Endothelial cell of umbilical vein (primary cell): ENCODE results near the gene LZIC. TPM values are rescaled to one million over a fixed set of nuclear protein-coding genes. Genes with fewer than 3 reads are reported as not detected.

Experiments used
- BruUV-seq: library from RNA; stranded (reverse); fragments of 400-500 nt; replicated peaks from 2 replicates; lab custom pipeline; 2021; lab: Mats Ljungman, UMichigan
- CTCF ChIA-PET: fragments of 300-600, 350-600 bp; sonication (Branson Sonifier 250); formaldehyde crosslinking; loops from one replicate; lab custom pipeline; 2021; ENCODE audit warnings: antibody characterized with exemption, inconsistent platforms; lab: Charles Lee
- POLR2A ChIA-PET: fragments of 300-600, 350-600 bp; sonication (Branson Sonifier 250); formaldehyde crosslinking; loops from one replicate; lab custom pipeline; 2021; ENCODE audit warnings: antibody characterized with exemption, inconsistent platforms; lab: Charles Lee
- DNase-seq: peaks from one replicate; pipeline ENCODE4 v3.0.0-alpha.2; 2011; ENCODE audit warnings: low read depth, low spot score
- FAIRE-seq: peaks from 2 replicates; lab custom pipeline; 2011; peaks lifted over from hg19 to GRCh38; lab: Jason Lieb, UNC
- H2AFZ ChIP-seq: 2 replicates; pipeline ENCODE4 v1.6.0; 2012; ENCODE audit warnings: low read depth, low read length, control low read depth, inconsistent platforms
- H3K27ac ChIP-seq: 2 replicates; pipeline ENCODE4 v1.5.1; 2011; ENCODE audit warnings: low read depth, mild to moderate bottlenecking, control low read depth, low read length, moderate library complexity; ENCODE audit not compliant: insufficient read depth
- H3K27me3 ChIP-seq, 2 experiments: 2 replicates each; pipeline versions ENCODE4 v1.6.0 to v1.6.1; 2011; ENCODE audit warnings: low read length in 2 of 2, mixed read lengths in 1 of 2; ENCODE audit not compliant: control insufficient read depth in 2 of 2, insufficient read depth in 2 of 2
- H3K36me3 ChIP-seq, 2 experiments: 2 replicates in 1 of 2; 3 replicates in 1 of 2; pipeline ENCODE4 v1.5.1; 2011; ENCODE audit warnings: low read length in 2 of 2, mild to moderate bottlenecking in 1 of 2, moderate library complexity in 1 of 2; ENCODE audit not compliant: control insufficient read depth in 2 of 2, insufficient read depth in 2 of 2; ENCODE audit errors: extremely low read depth in 1 of 2
- H3K4me1 ChIP-seq: 3 replicates; pipeline ENCODE4 v1.5.1; 2011; ENCODE audit warnings: mild to moderate bottlenecking, low read length; ENCODE audit not compliant: control insufficient read depth, insufficient read depth; ENCODE audit errors: extremely low read depth
- H3K4me2 ChIP-seq: 2 replicates; pipeline ENCODE4 v1.6.1; 2011; ENCODE audit warnings: low read length, control low read depth, mixed read lengths; ENCODE audit not compliant: insufficient read depth
- H3K4me3 ChIP-seq, 3 experiments: fragments of 200-600 bp in 1 of 3; sonication (generic), shearing (Covaris generic) in 1 of 3; replicated peaks in 1 of 3; 2 replicates each; pipeline ENCODE4 v1.5.1; 2011 to 2016; ENCODE audit warnings: control low read depth in 3 of 3, low read length in 3 of 3, mild to moderate bottlenecking in 2 of 3, inconsistent platforms in 1 of 3, low read depth in 1 of 3, moderate library complexity in 1 of 3; ENCODE audit not compliant: insufficient read depth in 1 of 3
- H3K79me2 ChIP-seq: 2 replicates; pipeline ENCODE4 v1.6.0; 2012; ENCODE audit warnings: low read length, inconsistent platforms; ENCODE audit not compliant: control insufficient read depth, insufficient read depth
- H3K9ac ChIP-seq: replicated peaks from 2 replicates; pipeline ENCODE3; 2011; ENCODE audit warnings: low read length, control low read depth; ENCODE audit not compliant: insufficient read depth; ENCODE audit errors: extremely low read depth
- H3K9me1 ChIP-seq: replicated peaks from 3 replicates; pipeline ENCODE4 v1.6.0; 2011; ENCODE audit warnings: mild to moderate bottlenecking, low read length; ENCODE audit not compliant: control insufficient read depth, insufficient read depth; ENCODE audit errors: extremely low read depth
- H3K9me3 ChIP-seq: replicated peaks from 2 replicates; pipeline ENCODE4 v1.5.1; 2012; ENCODE audit warnings: low read length, inconsistent platforms; ENCODE audit not compliant: control insufficient read depth, insufficient read depth
- H4K20me1 ChIP-seq: replicated peaks from 2 replicates; pipeline ENCODE3; 2011; ENCODE audit warnings: mild to moderate bottlenecking, low read length; ENCODE audit not compliant: control insufficient read depth, insufficient read depth; ENCODE audit errors: extremely low read depth
- EZH2 ChIP-seq: IDR thresholded peaks from 2 replicates; pipeline ENCODE4 v1.6.1; 2012; ENCODE audit warnings: borderline replicate concordance, low read depth, mild to moderate bottlenecking, moderate library complexity, low read length, inconsistent platforms; ENCODE audit not compliant: severe bottlenecking
- FOS ChIP-seq: IDR thresholded peaks from 2 replicates; pipeline ENCODE4 v1.6.1; 2011; ENCODE audit warnings: mild to moderate bottlenecking, low read length, moderate library complexity, borderline replicate concordance; ENCODE audit not compliant: insufficient read depth
- GATA2 ChIP-seq: IDR thresholded peaks from 2 replicates; pipeline ENCODE4 v1.7.0; 2011; ENCODE audit warnings: low read depth, mild to moderate bottlenecking, moderate library complexity, mixed read lengths, low read length; ENCODE audit not compliant: insufficient read length, insufficient read depth
- JUN ChIP-seq: IDR thresholded peaks from 2 replicates; pipeline ENCODE4 v1.6.1; 2011; ENCODE audit warnings: borderline replicate concordance, low read depth; ENCODE audit not compliant: insufficient read length, insufficient read depth
- MYC ChIP-seq: IDR thresholded peaks from one replicate; pipeline ENCODE4 v1.6.1; 2011; ENCODE audit warnings: mild to moderate bottlenecking, low read depth, low read length
- POLR2A ChIP-seq: IDR thresholded peaks from 2 replicates; pipeline ENCODE4 v1.6.1; 2012; ENCODE audit warnings: low read depth, mild to moderate bottlenecking, control low read depth, low read length
- POLR2AphosphoS5 ChIP-seq: IDR thresholded peaks from 2 replicates; pipeline ENCODE4 v1.6.1; 2012; ENCODE audit warnings: low read depth, mild to moderate bottlenecking, control low read depth, low read length, moderate library complexity; ENCODE audit not compliant: insufficient read depth
- dilution Hi-C: fragments of 300-500 bp; cut with MboI; formaldehyde crosslinking; loops from one replicate; pipeline ENCODE4 v1.15.0; 2019; ENCODE audit warnings: low sequenced_read_pairs; ENCODE audit not compliant: extremely low pct_ligation_motif_present
- intact Hi-C: fragments of 100-400 bp; cut with micrococcal nuclease; formaldehyde crosslinking; loops from one replicate; pipeline ENCODE4 v1.10.0; 2022
- polyA plus RNA-seq, 4 experiments: library from polyadenylated mRNA; depleted of rRNA in 3 of 4; stranded (reverse) in 3 of 4; unstranded in 1 of 4; fragments of >200 nt; gene quantifications; 2 replicates each; pipeline versions ENCODE4 v1.2.1 to v1.2.3, GENCODE V29; 2011 to 2012; ENCODE audit warnings: missing spikeins in 1 of 4
- total RNA-seq: library from RNA; stranded (reverse); gene quantifications from 2 replicates; pipeline ENCODE4 v1.2.3, GENCODE V29; 2021
- TF ChIP-seq, protein P1 (sequence below): IDR thresholded peaks from 2 replicates; pipeline ENCODE4 v1.6.1; 2011; ENCODE audit not compliant: insufficient read depth, insufficient read length
- TF ChIP-seq, protein P2 (sequence below), 2 donors: IDR thresholded peaks; 1 replicate in 1 of 2; 2 replicates in 1 of 2; pipeline ENCODE4 v1.5.1; 2011; ENCODE audit warnings: low read length in 2 of 2, mild to moderate bottlenecking in 2 of 2, moderate library complexity in 2 of 2, control low read depth in 1 of 2, inconsistent platforms in 1 of 2, low read depth in 1 of 2; ENCODE audit not compliant: insufficient read depth in 1 of 2; ENCODE audit errors: extremely low read depth in 1 of 2

The LZIC gene
- total and polyA plus RNA-seq, 2 donors (not counting 3 experiments of a cell fraction or from before 2014, with no cell fraction given): 3.7 to 23.4 TPM

DNA sequence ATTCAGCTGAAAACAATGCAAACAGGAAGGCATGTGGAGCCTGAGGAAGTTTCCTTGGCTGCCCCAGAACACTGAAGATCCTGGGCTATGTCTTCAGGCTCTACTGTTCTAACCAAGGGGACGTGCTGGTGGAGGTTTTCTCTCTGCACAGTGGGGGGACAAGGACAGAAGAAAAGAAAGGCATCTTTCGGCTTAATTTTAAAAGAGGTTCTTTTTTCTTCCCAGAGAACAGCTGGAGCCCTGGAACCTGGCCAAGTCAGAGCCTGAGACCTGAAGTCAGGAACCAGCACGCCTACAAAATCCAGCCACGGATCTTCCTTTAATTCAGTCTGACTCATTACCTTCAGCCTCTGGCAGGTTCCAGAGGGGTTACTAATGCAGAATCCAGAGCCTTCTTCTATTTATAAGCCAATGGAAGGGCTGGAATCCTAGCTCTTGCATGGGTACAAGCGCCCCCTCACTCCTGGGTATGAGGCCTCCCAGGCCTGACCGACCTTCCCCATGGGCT lies 52.9 kb downstream of the LZIC start:
- H3K27me3 ChIP-seq: no peaks in the 10 kb centered on the region
- no TSS peak for BruUV-seq
- H3K4me2 ChIP-seq: peak overlapping the region; percentile 34
- CTCF ChIA-PET: interaction anchor here (1.3 to 4.8 kb wide), 6 partner anchors 10 to 60 kb away, joined by 4 to 29 read pairs (median 8); partner anchors contain the start of genes CTNNBIP1, LZIC and NMNAT1
- H3K9me1 ChIP-seq: no peaks in the 10 kb centered on the region
- no peaks in the 10 kb centered on the region for H3K79me2 ChIP-seq
- H3K27ac ChIP-seq: peak overlapping the region; percentile 52
- dilution Hi-C loops: no loop called here
- H3K4me1 ChIP-seq: peaks cover 43% of the 10 kb centered on the region
- intact Hi-C loops: loop anchor here (1.0 to 2.0 kb wide), 3 partner anchors 15 to 52 kb away; partner anchors contain the start of gene CTNNBIP1
- DNase-seq (peak; percentile 63), FAIRE-seq (peak; percentile 95)
- no peaks in the 10 kb centered on the region for H4K20me1 ChIP-seq
- TF ChIP-seq FOS: peak; percentile 73
- TF ChIP-seq, protein P1, sequence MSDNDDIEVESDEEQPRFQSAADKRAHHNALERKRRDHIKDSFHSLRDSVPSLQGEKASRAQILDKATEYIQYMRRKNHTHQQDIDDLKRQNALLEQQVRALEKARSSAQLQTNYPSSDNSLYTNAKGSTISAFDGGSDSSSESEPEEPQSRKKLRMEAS: no peak
- H3K4me3 ChIP-seq: no peak overlapping the region
- H3K36me3 ChIP-seq: no peaks in the 10 kb centered on the region
- H2AFZ ChIP-seq: peak overlapping the region; percentile 13
- POLR2A ChIA-PET: interaction anchor here (0.6 kb wide), 1 partner anchor 121 kb away, joined by 7 read pairs; no protein-coding TSS in a partner anchor
- no peak overlapping the region for H3K9ac ChIP-seq
- H3K9me3 ChIP-seq: no peaks in the 10 kb centered on the region

DNA sequence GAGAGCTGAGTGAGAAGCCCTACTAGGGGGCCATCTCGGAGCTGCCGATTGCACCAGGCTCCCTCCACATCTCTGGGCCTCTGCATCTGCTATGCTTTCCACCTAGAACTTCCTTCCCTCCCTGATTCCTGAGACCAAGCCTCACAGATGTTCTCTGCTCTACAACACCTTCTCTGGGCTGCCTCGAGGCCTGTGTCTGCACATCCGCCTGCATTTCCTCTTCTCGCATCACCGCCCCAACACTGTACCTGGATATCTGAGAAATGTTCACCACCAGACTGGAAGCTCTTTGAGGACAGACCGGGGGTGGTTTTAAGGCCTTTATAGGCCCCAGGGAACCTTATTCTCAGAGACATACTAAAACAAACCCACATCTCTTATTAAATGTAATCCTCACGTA lies 53.8 kb downstream of the LZIC start:
- Histone ChIP-seq H3K4me2 (no peak overlapping the region), H4K20me1 (no peaks in the 10 kb centered on the region), H3K9me3 (no peaks in the 10 kb centered on the region), H3K36me3 (no peaks in the 10 kb centered on the region), H3K27me3 (no peaks in the 10 kb centered on the region), H3K9ac (no peak overlapping the region), H3K4me3 (no peak overlapping the region), H3K79me2 (no peaks in the 10 kb centered on the region), H3K4me1 (peaks cover 43% of the 10 kb centered on the region), H3K27ac (no peak overlapping the region), H2AFZ (no peak overlapping the region), H3K9me1 (no peaks in the 10 kb centered on the region)
- dilution Hi-C loops (no loop called here), intact Hi-C loops (no loop called here)
- no peak for DNase-seq
- ChIA-PET CTCF (interaction anchor here (1.8 to 2.2 kb wide), 2 partner anchors 11 to 61 kb away, joined by 6 read pairs; no protein-coding TSS in a partner anchor), POLR2A (no interaction called here)
- no TSS peak for BruUV-seq
- FAIRE-seq: no peak
- TF ChIP-seq GATA2 (no peak), POLR2AphosphoS5 (no peak), JUN (no peak), EZH2 (no peak), MYC (no peak), FOS (no peak), POLR2A (no peak)
- TF ChIP-seq, protein P1: no peak
- TF ChIP-seq, protein P2, sequence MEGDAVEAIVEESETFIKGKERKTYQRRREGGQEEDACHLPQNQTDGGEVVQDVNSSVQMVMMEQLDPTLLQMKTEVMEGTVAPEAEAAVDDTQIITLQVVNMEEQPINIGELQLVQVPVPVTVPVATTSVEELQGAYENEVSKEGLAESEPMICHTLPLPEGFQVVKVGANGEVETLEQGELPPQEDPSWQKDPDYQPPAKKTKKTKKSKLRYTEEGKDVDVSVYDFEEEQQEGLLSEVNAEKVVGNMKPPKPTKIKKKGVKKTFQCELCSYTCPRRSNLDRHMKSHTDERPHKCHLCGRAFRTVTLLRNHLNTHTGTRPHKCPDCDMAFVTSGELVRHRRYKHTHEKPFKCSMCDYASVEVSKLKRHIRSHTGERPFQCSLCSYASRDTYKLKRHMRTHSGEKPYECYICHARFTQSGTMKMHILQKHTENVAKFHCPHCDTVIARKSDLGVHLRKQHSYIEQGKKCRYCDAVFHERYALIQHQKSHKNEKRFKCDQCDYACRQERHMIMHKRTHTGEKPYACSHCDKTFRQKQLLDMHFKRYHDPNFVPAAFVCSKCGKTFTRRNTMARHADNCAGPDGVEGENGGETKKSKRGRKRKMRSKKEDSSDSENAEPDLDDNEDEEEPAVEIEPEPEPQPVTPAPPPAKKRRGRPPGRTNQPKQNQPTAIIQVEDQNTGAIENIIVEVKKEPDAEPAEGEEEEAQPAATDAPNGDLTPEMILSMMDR (IDR thresholded peaks at IDR 0.05; ENCODE audit: extremely low read depth in 1 of 2, insufficient read depth in 1 of 2, low read depth in 1 of 2, low read length in 2 of 2): no peak
